Hepatic stellate cell (primary cell): ENCODE measurements around the gene NEDD4L.
A peak's percentile ranks its signal among the peaks of the same experiment; 100 is the strongest.

Source experiments
- DNase-seq: peaks from one replicate; pipeline ENCODE4 v3.0.0; 2011; ENCODE audit warnings: low spot score

Gene NEDD4L

DNA sequence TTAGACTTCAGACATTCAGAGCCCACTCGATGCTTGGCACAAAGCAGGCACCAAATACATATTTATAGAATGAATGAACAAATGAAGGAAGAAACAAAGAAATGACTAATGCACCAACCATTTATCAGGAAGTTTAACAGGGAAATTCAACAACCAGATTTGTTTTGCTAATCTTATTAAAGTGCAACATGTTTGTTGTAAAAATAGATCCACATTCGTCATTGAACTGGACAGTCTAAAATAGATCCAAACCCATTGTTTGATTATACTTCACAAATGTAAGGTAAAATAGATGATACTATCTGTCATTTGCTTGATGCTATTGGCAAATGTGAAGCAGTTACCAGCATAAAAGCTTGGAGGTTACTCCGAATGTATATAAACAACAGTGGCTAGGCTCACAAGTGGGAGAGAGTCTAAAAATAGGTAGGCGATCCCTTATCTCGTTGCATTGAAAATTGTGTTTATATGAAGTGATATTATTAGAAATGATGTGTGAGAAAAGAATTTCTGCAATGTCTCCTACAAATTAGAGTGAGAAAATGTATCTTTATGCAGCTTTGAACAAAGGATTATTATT, 246.2 kb downstream of the NEDD4L start:
- peak; percentile 41 for DNase-seq

DNA sequence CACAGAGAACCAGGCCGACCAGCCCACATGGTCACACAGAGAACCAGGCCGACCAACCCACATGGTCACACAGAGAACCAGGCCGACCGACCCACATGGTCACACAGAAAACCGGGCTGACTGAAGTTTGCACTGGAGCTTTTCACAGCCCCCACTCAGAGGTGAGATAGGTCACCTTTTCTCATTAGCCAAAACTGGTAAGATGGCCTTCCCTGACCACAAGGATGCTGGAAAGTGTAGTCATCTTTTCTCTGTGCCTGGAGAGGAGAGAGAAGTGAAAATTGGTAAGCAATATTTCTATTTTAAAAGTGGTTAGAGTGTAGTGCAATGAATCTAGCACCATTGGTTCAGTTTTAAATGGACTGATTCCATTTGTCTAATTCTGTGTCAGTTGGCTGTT, 247.1 kb downstream of the NEDD4L start:
- no peak for DNase-seq

DNA sequence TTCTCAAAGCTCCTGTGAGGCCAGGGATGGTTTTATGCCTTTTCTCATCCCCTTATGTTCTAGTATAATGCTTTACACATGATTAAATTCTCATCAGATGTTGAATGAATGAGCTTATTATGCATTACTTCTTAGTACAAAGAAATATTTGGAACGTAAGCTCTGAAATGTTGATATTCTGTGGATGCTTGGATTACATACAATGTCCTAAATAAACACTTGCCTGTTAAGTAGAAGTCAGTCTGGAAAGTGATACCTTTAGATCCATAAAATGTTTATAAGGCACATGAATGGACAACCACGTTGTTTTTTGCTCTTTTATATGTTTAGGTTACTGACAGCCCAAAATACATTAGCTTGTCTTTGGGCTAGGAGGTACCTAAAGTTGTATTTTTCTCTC, 248.6 kb downstream of the NEDD4L start:
- DNase-seq = no peak

DNA sequence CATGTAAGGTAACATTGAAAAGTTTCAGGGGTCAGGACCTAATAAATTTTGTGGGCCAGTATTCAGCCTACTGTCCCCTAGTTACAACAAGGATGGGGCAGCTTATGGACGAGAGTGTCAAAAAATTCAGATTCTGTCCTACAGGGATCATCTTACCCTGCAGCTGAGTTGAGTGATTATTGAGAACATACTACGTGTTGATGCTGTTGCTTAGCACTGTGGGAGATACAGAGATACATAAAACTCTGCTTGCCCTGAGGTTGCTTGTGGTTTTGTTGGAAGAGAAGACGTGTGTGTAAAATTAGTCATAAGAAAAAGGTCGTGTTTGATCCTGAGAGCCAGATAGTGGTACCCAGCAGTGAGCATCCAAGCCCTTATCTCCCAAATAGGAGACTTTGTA, 253.2 kb downstream of the NEDD4L start:
- DNase-seq = no peak

DNA sequence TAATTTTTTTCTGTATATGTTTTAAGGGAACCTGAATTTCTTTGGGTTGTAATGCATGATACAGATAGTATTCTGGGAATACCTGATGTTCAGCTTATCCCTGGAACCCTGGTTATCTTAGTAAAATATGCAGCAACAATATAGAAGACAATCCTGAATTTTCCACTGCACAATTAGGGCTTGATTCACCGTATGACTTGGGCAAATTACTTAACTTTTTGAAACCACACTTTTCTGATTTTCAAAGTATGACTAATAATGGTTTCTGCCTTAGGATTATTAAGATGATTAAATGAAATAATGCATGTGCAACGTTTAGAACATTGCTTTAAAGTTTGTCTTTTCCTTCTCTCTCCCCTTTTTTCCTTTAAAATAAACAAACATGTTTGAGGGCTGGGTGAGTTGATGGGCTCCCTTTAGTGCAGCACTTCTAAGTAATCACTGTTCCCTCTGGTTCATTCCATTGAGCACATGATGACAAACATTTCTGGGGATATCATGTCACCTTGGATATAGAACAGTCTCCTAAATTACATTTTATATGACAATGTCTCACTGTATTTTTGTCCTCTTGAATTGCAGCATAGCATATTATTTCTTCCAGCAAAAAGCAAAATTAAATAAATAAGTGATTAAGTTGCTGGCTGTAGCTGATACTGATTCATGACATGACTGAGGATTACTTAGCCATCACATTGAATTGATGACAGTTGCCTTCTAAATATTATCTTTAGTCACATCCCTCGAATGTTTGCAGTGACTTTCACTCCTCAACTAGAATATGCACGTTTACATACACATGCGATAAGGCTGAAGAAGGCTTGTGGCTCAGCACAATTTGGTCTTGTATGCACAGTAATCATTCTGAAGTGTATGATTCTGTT, 254.5 kb downstream of the NEDD4L start:
- no peak for DNase-seq

DNA sequence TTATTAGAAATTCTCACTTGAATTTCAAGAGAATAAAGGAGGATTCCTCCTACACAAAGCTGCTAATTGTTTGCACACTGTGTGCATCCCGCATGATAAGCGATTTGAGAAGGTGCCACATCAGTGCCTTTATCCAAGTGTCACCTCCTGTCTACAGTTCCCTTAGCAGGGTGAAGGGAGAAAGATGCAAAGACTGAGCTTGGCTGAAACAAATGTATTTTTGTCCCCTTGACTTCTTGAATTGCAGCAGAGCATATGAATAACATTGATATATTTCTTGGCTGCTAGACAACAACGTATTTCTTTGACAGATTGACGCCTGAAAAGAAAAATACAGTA, 255.1 kb downstream of the NEDD4L start:
- DNase-seq = no peak

DNA sequence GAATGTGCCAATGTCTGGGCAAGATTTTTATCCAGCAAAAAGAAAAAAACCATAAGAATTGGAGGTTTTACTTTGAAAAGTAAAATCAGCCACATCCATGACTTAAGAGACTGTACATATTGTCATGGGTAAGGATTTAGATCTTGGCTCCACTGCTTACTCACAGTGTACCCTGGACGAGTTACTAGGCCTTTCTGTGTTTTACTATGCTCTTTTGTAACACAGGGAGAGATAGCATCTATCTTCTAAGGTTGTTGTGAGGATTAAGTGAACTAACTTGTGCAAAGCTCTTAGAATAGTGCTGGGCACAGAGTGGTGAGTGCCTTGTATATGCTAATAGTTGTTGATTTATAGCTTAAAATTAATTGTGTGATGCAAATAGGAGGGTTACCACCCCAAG, 255.9 kb downstream of the NEDD4L start:
- DNase-seq = no peak

DNA sequence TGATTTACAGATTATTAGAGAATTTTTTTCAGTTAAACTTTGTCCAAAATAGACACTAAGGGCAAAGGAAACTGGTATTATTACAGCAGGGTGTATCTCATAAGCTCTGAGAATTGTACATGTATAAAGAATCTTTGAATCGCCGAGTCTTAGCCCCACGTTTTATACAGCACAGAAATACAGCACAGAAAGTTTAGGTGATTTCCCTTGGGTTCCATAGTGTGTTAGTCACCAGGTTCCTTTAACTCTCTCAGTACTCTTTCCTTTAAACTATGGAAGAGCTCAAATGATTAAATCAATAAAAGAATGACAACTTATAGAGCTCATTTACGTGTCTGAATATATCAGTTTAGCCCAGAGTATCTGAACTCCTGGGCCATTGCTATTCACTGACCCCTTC, 256.8 kb downstream of the NEDD4L start:
- no peak for DNase-seq

DNA sequence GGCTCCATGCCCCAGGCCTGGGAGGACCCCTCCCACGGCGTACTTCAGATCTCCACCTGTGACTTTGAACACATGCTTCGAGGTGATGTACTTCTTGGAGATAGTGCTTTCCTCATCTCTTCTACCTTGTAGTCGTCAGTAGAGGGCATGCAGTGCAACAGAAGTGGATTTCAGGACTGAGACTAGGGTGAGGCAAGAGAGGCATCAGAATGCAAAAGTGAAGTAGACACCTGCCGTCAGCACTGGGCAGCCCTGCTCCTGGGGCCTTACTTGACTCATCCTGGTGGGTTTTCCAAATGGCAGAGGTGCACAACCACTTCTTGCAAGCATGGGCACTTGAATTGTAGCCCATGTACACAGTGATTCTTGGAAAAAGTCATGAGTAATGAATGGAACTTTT, 258.8 kb downstream of the NEDD4L start:
- no peak for DNase-seq

DNA sequence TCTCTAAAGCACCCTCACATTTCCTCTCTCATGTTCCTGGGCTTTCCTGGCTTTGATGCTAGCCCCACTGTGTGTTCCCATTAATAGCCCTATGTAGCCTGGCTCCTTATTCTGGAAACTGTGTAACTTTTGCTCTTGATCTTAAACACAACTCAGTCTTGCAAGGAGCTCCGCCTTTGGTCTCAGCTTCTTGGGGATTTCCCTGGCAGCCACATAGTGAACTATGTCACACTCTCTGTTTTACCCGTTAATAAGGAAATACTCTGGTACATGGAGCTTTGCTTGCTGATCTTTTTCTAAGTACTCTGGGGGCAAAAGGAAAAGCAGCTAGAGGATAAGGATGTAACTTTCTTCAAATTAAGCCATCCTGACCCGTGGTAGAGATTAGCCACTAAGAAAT, 259.3 kb downstream of the NEDD4L start:
- no peak for DNase-seq

DNA sequence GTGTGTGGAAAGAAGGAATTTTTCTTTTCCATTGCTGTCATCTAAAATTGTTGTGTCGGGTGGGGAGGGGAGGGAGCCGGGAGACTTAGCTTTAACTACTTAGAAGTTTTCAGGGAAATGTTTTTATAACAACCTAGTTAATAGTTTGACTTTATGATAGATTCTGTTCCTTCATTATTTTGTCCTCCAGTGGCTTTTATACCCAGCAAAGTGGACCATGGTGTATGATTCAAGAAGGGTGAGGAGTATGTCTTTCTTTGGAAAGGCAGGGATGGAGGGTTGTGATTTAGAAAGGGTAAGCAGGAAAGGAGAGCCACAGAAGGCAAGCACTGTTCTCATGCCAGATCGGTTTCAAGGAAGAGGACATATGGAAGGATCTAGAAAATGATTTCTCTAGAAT, 261.8 kb downstream of the NEDD4L start:
- DNase-seq = no peak

DNA sequence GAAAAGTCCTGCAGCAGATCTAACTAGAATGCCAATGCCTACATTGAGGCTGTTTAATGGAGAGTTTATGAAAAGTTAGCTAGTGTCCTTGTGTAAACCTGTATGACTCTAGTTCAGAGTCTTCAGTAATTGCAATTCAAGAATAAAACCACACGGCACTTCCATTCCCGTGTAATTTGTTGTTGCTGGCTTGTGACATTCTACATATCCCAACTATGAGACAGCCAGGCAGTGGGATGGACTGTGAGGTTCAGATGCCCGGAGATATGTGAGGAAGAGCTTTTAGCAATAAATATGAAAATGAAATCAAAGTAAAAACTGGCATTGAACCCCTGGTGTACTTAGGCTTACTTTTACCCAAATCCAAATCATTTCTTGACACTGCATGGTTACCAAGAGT, 263.4 kb downstream of the NEDD4L start:
- DNase-seq = no peak

DNA sequence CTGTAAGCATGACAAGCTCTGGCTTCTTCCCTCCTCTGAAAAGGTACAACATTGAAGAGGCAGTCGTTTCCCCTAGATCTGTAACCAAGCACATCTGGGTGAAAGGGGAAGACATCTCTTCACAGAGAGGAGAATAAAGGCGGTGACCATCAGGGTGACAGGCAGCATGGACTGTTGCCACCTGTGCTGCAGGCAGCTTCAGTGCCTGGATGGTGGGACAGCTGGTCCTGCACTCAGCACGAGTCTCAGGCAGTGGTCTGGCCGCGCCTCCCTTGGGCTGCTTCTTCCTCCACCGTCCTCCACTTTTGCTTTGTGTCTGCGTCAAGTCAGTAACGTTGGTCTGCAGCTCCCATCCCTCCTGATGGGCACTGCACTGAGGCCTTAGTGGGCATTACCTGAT, 264.4 kb downstream of the NEDD4L start:
- DNase-seq = no peak

DNA sequence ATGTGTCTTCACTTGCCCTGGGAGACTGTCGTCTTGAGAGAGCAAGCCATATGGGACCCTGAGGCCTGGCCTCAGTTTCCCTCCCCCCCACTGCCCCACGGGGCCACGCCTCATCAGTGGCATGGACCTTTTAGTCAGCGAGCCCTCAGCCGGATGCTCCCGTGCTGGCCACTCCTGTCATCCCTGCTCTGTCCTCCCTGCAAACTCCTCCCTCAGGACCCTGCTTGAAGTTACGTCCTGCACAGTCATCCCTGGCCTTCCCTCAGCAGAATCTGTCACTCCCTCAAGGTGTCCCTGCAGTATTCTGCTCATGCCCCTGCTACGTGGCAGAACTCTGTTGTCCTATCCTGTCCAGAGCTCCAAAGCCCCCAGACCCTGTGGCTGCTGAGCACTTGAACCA, 265.1 kb downstream of the NEDD4L start:
- DNase-seq = no peak

DNA sequence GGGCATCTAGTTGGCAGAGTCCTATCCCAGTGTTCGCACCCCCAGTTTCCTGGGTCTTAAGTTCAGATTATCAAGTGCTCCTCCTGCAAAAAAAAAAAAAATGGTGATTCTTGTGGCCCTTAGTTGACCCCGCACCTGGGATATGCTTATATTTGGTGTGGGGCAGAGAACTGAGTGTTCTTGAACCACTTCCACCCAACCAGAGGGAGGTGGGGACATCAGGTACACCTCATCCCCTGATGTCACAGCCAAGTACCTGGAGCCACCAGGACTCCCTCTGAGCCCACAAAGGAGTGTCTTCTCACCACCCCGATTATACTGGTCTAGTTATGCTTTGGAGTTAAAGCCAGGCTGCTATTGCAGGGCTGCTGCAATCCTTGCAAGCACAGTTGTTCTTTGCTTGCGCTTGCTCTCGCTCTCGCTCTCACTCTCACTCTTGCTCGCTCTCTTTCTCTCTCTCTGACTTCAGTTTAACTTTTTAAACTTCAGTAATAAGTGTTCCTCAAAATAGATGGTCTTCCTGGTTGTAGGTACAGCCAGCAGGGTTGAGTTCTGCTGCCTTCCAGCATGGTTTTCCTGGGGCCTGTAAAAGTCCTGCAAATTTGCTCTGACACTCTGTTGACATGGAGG, 265.7 kb downstream of the NEDD4L start:
- DNase-seq = no peak

DNA sequence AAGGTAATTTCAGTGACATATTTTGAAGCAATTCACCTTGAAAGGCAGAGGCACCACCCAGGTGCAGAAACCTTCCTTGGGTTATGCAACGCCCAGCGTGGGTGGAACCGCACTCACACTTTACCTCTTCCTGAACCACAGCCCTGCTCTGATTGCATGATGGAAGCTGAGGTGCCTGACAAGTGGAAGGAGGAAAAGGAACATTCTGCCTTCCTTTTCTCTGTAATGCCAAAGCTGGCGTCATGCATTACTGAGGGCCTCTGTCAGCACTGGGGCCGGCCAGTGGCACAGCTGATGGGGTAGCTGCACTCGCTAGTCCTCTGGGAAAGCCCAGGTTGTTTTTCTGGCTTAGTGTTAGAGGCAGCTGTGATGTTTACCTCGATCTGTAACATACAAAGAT, 266.5 kb downstream of the NEDD4L start:
- no peak for DNase-seq

DNA sequence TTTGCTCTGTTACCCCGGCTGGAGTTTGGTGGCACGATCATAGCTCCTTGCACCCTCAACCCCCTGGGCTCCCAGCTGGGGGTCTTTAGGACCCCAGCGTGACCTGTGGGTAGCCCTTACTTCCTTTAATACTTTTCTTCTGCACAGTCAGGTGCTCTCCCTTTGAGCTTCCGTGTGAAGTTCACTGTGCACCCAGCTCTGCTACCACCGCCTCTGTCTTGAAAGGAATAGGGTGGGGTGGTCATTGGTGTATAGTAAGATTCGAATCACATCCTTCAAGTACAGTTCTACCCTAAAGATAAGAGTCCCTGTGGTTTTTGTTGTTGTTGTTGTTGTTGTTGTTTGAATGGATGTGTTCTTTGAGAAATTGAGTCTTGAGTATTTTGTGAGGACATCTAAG, 267.4 kb downstream of the NEDD4L start:
- no peak for DNase-seq

DNA sequence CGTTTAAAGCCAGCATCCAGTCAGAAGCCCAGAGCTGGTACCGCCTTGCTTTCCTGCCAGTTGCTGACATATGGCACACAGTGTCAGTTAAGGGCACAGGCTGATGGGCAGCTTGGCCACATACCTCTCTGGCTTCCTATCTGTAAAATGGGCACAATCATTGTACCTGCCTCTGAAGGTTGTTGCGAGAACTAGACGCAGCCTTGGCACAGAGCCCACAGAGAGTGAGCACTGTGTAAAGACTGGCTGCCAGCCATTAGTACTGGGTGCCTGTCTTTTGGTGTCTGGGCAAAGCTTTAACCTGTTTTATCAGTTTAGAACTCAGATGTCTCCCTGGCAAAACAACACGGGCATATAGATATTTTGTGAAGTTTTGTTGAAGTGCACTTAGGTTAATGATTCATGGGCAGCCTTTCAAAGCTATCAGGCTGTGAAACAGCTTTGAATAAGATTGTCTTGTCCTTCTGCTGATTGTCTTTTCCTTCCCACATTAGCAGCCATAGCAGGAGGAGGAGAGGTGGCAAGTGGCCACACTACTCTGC, 269.5 kb downstream of the NEDD4L start:
- DNase-seq = no peak

DNA sequence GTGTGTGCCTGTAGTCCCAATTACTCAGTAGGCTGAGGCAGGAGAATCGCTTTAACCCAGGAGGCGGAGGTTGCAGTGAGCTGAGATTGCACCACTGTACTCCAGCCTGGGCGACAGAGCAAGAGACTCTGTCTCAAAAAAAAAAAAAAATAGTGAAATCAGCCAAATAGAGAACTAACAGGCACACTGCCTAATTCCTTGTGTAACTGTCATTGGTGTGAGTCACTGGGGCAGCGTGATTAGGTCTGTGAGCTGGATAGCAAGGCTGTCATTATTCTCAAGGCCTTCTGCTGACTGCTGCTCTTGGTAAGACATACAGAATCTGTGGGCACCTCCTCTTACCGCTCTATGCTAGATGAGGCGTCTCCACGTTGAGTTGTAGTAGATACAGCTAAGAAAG, 270.3 kb downstream of the NEDD4L start:
- DNase-seq = peak; percentile 87

DNA sequence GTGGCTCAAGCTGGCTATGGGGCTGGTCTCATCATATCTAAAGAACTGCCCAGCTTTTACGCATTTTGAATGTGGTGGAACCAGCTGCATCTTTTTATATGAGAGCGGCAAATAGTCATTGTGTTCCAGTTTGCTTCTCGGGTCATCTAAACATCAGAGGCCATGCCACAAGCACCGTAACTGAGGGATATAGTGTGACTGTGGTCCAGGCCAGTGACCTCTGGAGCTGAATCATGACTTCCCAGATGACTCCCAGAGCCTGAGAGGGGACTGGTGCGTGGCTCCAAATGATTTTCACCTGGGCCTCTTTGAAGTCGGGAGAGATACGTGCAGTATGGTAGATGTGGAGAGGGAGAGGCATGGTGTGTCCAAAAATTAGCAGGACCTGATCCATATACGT, 271.0 kb downstream of the NEDD4L start:
- no peak for DNase-seq

DNA sequence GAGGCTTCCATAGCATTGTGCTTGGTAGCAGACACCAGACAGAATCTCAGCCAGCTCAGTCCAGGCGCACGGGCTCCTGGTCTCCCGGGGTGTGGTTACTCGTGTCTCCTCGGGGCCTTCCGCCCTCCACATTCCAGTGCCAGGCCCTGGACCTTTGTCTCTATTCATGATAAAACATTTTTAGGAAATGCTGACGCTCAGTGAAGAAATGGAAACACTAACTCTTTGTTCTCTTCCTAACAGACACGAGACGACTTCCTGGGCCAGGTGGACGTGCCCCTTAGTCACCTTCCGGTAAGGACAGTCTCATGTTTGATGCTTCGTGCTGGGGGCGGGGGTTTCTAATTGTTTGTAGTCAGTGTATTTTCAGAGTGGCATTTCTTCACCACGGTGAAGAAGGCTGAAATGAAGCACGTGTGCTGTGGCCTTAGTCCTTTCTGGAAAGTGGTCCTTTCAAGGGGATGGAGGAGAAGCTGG, 271.8 kb downstream of the NEDD4L start:
- DNase-seq = no peak

DNA sequence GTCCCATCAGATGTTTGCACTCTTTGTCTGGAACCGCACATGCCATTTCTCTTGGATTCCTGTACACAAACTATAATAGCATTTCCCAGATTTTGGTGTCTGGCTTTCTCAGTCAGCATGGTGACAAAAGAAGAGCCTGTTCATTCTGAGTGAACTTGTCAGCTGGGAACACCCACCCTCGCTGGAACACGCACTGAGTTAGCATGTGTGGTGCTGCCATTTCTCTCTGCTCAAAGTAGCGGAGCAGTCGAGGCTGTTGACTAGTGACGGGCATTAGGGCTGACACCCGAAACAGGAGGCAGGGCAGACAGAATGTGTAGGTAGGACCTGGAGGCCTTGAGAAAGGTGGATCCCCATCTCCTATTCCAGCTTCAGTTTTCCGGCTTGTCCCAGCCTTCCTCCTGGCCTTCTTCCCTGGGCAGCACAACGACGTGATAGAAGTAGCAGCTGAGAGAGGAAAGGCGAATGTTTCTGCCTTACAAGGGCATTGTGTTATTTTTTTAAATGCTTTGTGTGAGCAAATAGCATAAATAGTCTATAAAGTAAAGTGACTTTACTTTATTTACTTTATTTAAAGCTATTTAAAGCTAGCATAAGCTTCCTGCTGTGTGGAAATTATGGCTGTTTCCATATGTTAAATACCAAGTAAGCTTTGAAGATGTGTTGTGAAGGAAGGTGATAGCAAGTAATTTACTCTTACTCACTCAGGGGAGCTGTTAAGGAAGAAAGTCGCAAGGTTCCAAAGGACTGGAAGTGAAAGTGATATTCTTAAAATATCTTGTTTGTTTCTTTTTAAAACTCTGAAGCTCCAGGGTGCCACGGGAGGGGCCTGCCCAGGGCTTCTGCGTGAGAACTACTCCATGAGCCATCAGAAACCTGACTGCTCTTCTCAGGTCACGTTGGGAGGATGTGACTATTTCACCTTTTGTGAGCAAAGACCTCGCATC, 272.6 kb downstream of the NEDD4L start:
- DNase-seq = no peak
